GM18498 (cell line): ENCODE results near the gene HBS1L.
"Not testable (repeated sequence)": the region's sequence is repeated elsewhere in the genome, so short reads cannot be mapped to it uniquely, and the experiment has no call there.

Source experiments
- ATAC-seq: cut with Tn5 transposase; IDR thresholded peaks from one replicate; pipeline ENCODE4 v1.9.1; 2021; ENCODE audit warnings: mild to moderate bottlenecking, moderate library complexity; ENCODE audit not compliant: unreplicated experiment

HBS1L gene

DNA sequence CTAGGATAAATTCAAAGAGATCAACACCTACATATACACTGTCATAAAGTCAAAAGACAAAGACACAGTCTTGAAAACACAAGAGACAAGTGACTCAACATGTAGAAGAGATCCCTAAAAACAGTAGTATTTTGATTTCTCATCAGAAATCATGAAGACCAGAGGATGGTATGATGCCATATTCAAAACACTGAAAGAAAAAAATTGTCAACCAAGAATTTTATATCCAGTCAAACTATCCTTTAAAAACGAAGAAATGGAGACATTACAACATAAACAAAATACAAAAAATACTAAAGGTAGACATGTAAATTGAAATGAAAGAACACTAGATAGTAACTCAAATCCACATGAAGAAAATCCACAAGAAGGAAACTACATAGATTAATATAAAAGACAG, 27.3 kb upstream of the HBS1L start:
- ATAC-seq, result no peak

DNA sequence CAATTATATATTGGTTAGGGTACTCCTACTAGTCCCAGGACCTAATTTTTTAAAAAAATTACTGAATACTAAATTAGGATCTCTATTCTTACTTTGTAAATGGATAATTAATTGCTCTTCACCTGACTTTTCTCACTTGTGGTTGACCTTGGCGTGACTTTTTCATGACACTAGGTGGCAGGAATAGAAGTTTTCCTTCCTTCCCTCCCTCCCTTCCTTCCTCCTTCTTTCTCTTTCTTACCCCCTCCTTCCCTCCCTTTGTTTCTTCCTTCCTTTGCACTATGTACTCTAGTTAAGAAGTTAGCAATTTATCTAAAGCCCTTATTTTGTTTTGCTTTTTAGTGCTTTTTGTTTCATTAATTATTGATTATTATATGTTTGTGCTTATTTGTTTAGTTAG, 20.4 kb upstream of the HBS1L start:
- ATAC-seq, result no peak

GRCh38 chr6:135073756-135074393, 19.3 kb upstream of the HBS1L start:
- no peak for ATAC-seq

- ATAC-seq, result no peak
Observed at GRCh38 chr6:135073217-135073616, 18.6 kb upstream of the HBS1L start.

GRCh38 chr6:135072753-135073152, 18.1 kb upstream of the HBS1L start:
- ATAC-seq, result no peak

DNA sequence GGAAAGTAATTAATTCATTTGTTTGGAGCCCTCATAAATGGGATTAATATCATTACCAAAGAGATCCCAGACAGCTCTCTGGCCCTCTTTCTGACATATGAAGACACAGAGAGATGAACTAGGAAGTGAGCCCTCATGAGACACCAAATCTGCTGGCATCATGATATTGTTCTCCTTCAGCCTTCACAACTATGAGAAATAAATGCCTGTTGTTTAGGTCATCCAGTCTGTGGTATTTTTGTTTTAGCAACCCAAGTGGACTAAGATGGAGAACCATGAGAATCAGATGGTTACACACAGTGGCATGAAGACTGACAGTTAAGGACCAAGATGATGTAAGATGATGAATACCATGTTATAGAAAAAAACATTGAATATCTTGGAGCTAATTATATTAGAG, 16.9 kb upstream of the HBS1L start:
- ATAC-seq, result no peak

GRCh38 chr6:135067911-135068310, 13.3 kb upstream of the HBS1L start:
- ATAC-seq, result no peak

GRCh38 chr6:135066806-135067205, 12.2 kb upstream of the HBS1L start:
- ATAC-seq, result no peak

- ATAC-seq, result no peak
Observed at GRCh38 chr6:135066397-135066796, 11.8 kb upstream of the HBS1L start.

- no peak for ATAC-seq
Observed at GRCh38 chr6:135064586-135064985, 10.0 kb upstream of the HBS1L start.

GRCh38 chr6:135063926-135064325, 9.3 kb upstream of the HBS1L start:
- no peak for ATAC-seq

DNA sequence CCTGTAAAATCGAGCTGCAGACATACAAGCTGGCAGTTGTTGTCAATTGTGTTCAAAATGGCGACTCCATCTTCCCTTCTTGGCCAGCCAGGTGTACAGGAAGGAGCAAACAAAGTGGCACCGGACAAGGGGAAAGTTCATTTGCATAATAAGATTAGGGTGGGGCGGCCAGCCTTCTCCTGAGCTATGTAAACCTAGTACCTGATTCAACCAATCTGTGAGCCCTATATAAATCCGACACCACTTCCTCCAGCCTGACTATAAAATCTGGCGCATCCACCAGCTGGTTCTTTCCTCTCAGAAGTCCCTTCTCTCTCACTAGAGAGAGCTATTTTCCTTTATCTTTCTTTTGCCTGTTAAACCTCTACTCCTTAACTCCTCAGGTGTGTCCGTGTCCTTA, 8.1 kb upstream of the HBS1L start:
- no peak for ATAC-seq

GRCh38 chr6:135060076-135060475, 5.5 kb upstream of the HBS1L start:
- ATAC-seq, result no peak

DNA sequence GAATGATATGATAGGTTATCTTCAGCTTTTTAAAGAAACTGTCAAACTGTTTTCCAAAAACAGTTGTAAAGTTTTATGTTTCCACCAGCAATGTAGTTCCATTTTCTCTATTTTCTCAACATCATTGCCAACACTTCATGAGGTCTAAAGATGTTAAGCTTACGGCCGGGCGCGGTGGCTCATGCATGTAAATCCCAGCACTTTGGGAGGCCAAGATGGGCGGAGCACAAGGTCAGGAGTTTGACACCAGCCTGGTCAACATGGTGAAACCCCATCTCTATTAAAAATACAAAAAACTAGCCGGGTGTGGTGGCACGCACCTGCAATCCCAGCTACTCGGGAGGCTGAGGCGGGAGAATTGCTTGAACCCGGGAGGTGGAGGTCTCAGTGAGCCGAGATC, 3.7 kb upstream of the HBS1L start:
- not testable (repeated sequence) for ATAC-seq

- no peak for ATAC-seq
Observed at GRCh38 chr6:135056632-135057031, 2.0 kb upstream of the HBS1L start.

GRCh38 chr6:135054226-135054568, 425 bp downstream of the HBS1L start:
- peak; percentile 4 for ATAC-seq

DNA sequence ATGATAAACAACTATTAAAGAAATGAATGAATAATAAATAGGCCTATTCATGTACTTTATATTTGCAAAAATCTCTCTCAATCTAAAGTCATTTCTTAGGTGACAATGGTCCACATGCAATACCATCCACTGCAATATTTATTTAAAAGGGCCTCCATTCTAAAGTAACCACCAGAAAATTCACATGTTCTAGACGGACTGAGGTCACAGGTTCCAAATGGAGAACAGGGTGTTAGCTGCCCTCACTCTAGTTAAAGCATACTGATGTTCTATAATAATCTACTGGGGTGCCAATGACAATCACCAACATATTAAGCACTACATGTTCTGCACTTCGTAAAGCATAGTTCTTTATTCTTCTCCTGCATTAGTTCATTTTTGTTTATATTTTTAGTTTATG, 1.2 kb downstream of the HBS1L start:
- ATAC-seq, result no peak

GRCh38 chr6:135052939-135053338, 1.7 kb downstream of the HBS1L start:
- ATAC-seq, result no peak

DNA sequence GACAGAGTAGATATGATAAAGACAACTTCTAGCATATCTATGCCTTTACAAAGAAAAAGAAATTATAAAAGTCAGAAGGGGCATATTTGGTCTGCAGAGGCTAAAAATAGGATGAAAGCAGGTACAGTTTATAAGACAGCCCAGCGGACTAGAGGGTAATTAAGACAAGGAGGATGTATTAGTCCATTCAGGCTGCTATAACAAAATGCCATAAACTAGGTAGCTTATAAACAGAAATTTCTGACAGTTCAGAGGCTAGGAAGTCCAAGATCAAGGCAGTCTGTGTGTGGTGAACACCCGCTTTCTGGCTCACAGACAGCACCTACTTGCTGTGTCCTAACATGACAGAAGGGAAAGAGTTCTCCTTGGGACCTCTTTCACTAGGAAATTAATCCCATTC, 5.7 kb downstream of the HBS1L start:
- no peak for ATAC-seq

GRCh38 chr6:135047336-135047735, 7.3 kb downstream of the HBS1L start:
- no peak for ATAC-seq

- no peak for ATAC-seq
Observed at GRCh38 chr6:135046912-135047311, 7.7 kb downstream of the HBS1L start.

DNA sequence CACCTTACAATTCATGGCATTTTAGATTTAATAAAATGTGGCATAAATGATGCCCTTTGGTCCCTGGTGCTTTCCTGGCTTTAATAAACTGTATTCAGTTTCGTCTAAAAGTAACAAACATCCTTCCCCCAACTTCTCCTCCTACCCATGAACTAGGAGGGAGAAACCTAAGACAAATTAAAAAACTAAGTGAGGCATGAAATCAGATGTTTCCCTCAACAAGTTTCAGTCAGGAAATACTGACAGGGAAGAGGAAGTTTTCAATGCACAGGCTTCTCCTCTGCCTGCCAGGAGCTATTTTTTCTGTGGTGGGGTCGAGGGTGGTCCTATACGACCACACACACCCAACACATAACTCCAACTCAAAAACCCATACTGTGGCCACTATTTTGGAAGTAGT, 10.0 kb downstream of the HBS1L start:
- no peak for ATAC-seq

DNA sequence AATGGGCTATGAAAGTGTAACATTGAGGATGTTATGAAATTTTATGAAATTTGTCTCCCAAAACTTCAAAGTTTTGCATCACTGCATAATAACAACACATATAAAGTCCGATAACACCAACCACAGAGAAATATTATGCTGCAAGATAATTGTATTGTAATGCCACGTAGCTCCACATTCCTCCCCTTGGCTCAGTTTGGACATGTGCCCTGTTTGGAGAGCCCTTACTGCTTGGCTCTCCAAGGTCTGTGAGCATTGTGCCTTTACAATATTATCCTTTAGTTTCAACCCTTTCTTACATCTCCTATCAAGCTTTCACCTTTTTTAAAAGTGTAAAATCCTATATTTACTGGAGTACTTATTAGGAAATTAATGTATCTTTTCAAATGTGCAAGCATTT, 10.8 kb downstream of the HBS1L start:
- no peak for ATAC-seq

DNA sequence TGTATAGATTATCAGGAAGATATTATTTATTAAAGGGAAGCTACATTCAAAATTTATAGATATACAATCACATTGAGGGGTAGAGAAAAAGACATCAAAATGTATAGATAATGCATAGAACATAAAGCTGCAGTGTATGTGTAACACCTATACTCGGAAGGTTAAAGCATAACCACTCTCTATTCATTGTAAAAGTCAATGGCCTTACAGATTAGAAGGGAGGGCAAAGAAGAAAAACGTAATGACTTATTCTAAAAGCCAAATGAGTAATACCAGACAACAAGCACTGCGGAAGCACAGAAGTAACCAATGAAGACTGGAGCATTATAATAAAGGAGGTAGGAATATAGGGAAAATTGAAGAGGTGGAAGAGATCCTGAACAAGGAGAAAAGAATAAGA, 11.3 kb downstream of the HBS1L start:
- ATAC-seq, result no peak
